Stimulated activated CD8-positive, alpha-beta memory T cell treated with anti-CD3 and anti-CD28 coated beads, Interleukin-15, amount 100 ng/mL, for 24 hours (primary cell): Measurements from ENCODE around the gene CELSR2.
A peak's percentile ranks its signal among the peaks of the same experiment; 100 is the strongest.
"Not testable (repeated sequence)": the region's sequence is repeated elsewhere in the genome, so short reads cannot be mapped to it uniquely, and the experiment has no call there.

Source experiments
- DNase-seq: peaks from one replicate; pipeline ENCODE4 v3.0.0-alpha.2; 2020; ENCODE audit warnings: low read depth

The CELSR2 gene

DNA sequence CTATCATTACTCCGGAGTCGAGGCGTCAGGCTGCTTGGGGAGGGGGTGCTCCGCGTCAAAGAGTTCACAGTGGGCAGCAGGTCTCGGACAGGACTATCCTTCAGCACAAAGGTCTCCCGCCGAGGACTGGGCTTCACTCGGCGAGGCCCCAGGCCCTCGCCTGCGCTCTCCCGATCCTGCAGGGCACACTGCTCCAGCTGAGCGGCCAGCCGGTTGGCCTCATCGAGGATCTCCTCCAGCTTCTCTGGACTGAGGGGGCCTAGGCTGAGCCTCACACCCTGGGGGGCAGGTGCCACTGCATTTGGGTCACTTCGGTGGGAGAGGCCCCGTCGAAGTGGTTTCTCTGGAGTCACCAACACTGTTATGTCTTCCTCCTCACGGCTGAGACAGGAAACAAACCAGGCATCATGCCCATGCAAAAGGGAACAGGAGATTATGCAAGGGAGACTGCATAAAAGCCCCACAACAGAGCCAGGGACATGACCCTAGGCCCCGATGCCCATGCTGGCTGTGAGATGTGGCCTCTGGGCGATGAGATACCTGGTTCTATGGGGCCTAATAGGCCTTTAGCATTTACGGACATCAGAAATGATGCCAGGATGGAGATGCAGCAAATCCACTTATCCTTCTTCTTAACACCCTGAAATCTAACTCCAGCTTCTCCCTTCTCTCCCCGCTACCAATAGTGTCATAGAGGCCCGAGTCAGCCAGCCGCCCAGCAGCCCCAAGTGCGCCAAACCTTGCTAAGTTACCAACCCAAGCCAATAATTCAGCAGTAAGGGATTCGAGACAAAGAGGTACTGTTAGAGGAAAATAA is 32.5 kb downstream of the CELSR2 start:
- DNase-seq, result no peak

DNA sequence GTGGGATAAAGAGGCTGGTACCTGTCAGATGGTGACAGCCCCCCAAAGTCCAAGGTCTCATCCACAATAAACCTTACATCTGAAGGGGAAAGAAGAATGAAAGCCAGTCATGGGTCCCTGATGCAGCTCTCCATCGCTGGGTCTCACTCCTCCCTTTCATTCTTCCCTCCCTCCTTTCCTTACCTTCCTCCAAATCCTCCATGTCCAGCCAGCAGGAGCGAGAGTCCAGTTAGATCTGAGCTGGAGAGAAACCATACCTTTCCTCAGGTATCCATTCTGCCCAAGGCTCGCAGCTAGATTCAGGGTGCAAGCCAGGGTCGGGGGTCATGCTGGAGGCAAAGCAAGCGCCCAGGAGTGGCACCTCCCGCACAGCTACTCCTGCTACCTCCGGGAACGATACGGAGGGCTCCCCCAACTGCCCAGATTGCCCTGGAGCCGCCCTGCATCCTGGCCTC is 33.2 kb downstream of the CELSR2 start:
- DNase-seq, result no peak

DNA sequence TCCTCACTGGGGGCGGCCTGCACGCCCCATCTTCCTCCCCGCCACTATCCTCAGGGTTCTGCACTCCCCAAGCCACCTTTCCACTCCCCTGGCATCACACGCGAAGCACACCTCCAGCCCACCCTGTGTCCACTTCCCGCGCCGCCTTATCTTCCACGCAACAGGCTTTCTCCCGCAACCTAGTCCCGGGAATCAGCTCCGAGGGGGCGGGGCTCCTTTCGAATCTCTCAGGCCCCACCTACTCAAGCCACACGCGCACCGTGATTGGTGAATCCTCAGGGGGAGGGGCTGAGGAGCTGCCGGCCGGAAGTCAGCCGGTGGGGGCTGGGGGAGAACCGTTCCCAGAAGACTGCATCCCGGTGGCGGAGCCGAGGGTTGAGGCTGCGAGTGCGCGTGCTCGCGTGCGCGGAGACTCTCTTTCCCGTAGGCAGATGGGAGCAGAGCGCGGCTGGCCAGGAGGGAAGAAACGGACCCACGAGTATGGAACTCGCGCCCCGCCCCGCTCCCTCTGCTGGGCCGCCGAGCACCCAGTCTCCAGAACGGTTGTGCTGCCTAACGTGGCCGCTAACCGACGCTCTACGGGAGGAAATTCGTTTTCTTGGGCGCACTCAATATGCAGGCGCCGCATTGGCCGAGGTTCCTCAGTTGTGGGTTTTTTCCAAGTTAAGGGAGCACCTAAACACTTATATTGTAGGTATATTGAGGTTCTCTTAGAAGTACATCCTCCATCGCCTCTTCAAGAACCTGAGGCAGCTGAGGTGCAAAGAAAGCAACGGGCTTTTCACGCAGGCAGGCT is 33.8 kb downstream of the CELSR2 start, which contains the start of gene PSRC1:
PSRC1 (minus strand) TSS at position 194 of the 796 bp plus-strand sequence.
- peak; percentile 62 for DNase-seq

DNA sequence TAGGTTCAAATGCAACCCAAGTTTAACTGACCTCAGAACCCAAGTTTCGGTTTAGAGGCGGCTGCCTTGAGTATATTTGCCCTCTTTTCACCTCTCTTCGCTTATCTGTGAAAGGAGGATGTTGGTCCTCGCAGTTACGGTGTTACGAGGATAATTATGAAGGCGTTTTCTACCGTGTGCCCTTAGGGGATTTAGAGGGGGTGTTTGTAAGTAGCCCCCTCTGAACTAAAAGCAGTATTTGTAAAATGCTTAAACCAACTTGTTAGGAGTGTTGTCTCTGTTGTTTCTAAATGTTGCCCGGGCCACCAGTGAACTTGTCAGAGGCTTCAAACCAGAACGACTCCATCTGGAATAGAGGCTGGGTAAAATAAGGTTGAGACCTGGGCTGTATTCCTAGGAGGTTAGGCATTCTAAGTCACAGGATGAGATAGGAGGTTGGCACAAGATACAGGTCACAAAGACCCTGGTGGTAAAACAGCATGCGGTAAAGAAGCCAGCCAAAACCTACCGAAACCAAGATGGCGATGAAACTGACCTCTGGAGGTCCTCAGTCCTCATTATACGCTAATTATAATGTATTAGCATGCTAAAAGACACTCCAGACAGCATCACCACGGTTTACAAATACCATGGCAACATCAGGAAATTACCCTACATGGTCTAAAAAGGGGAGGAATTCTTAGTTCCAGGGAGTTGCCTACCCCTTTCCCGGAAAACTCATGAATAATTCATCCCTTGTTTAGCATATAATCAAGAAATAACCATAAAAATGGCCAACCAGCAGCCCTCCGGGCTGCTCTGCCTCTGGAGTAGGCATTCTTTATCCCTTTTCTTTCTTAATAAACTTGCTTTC is 34.6 kb downstream of the CELSR2 start:
- no peak for DNase-seq

DNA sequence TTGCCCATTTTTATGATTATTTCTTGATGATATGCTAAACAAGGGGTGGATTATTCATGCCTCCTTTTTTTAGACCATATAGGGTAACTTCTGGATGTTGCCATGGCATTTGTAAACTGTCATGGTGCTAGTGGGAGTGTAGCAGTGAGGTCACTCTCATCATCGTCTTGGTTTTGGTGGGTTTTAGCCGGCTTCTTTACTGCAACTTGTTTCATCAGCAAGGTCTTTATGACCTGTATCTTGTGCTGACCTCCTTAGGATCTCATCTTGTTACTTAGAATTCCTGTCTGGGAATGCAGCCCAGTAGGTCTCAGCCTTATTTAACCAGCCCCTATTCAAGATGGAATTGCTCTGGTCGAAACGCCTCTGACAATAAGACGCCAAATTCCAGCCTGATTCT is 37.4 kb downstream of the CELSR2 start:
- DNase-seq, result not testable (repeated sequence)

DNA sequence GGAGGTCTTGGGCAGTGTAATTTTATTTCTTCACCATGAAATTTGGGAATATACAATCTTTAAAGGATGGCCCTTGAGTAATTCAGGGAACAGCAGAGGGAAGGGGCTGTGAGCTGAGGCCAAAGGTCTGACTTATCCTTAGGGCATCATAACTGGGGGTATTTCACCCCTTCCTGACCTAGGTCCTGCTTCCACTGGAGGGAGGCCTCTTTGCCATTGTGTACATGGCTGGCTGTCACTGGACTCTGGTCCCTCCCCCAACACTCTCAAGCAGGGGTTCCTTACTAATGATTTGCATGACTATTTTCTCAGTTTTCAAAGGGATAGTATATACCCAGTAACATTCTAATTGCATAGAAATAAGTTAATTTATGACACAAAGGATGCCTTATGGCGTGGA is 40.8 kb downstream of the CELSR2 start:
- no peak for DNase-seq

DNA sequence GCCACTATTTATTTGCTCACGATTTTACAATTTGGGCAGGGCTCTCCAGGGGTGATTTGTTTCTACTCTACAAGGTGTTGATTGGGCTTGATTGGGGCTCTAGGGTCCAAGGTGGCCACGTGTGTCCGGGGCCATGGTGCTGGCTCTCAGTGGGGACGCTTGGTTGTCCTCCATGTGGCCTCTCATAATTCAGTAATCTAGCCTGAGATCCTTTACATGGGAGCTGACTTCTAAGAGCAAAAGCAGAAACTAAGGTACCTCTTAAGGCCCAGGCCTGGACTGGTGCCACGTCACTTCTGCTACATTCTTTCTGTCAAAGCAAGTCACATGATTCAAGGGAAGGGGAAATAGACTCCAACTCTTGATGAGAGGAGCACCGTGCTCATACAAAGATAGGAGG is 41.7 kb downstream of the CELSR2 start:
- DNase-seq, result no peak

DNA sequence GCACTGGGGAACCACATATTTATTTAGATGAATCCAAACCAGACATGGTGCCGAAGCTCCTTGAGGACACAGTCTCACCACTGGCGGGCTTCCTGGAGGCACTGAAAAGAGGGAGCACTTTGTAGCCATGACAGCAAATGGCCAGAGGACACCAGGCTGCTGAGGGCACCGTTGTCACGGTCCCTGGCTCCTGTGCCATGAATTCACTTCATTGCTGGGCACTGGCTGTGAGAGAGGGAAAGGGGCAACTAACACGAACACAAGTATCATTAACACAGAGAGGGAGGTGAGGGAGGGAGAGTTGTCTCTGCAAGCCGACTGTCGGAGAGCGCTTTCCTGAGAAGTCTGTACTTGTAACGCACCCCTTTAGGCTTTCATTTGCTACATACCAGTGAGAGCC is 43.0 kb downstream of the CELSR2 start:
- DNase-seq, result no peak

DNA sequence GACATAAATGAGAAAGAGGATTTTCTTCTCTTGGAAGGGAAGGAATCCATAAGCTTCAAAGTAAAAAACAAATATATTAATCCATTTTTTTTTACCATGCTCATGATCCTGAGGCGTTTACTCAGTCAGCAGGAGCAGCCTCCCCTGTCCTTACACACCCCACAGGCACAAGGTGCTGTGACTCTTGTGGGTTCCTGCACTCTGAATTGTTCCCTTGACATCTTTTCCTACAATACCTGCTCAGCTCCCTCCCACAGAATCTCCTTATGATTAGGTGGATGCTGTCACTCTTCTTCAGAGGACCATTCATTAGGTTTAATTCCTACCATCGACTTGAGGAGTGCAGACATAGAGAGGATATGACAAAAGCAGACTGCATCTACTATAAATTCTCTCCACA is 43.7 kb downstream of the CELSR2 start:
- no peak for DNase-seq

DNA sequence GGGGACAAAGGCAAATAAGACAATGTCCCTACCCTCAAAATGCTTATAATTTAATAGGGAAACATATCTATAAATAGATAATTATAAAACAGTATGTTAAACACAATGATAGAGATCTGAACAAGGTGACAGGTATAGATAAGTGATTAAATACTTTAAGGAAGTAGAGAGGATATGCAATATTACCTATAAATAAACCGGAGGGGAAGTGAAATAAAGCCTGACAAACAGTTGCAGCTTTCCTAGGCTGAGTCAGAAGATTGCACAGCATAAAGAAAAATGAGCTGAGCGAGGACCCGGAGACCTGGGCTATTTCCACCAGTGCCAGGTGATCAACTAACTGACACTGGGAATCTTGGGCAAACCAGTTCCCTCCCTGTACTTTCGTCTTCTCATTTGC is 45.1 kb downstream of the CELSR2 start:
- no peak for DNase-seq

DNA sequence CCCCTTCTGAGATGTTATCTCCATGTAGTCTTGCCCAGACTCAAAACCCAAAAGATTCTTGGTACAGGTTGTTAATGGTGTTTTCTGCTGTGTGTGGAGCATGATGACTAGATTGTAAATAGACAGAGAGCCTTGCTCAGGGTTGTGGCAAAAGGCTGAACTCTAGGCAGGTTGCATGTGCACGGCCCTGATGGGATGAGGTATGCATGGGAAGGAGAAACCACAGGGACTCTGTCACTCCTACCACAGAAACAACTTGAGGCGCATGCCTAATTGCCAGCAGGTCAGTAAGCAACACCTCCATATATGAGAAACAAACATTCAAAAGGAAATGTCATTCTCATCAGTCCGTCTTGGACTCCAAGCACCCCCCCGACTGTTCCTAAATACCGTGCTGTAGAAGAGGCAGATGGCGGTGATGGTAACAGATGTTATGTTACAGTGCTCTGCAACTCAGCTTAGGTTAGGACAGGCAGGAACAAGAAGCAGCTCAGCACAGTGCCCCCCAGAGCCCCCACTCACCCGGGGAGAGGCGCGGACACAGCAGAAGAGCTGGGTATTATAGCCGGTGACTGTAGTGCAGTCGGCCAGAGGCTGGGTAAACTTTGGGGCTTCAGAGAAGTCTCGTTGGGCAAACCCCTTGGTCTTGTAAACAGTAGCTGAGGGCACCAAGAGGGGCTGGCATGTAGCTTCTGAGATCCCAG is 46.5 kb downstream of the CELSR2 start:
- DNase-seq, result no peak

DNA sequence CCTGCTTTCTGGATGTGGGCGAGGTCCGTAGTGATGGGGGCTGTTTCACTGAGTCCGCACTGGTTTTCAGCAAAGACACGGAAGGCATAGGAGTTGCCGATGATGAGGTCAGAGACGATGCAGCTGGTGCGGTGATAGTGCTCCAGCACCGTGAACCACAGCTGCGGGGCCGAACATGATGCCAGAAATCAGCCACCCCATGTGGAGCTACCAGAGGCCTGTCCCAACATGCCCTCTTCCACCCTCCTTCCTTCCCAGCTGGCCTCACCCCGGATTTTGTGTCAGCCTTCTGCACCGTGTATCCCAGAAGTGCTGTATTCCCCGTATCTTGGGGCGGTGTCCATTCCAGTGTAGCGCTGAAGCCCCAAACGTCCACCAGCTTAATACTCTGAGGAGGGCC is 47.4 kb downstream of the CELSR2 start:
- no peak for DNase-seq

DNA sequence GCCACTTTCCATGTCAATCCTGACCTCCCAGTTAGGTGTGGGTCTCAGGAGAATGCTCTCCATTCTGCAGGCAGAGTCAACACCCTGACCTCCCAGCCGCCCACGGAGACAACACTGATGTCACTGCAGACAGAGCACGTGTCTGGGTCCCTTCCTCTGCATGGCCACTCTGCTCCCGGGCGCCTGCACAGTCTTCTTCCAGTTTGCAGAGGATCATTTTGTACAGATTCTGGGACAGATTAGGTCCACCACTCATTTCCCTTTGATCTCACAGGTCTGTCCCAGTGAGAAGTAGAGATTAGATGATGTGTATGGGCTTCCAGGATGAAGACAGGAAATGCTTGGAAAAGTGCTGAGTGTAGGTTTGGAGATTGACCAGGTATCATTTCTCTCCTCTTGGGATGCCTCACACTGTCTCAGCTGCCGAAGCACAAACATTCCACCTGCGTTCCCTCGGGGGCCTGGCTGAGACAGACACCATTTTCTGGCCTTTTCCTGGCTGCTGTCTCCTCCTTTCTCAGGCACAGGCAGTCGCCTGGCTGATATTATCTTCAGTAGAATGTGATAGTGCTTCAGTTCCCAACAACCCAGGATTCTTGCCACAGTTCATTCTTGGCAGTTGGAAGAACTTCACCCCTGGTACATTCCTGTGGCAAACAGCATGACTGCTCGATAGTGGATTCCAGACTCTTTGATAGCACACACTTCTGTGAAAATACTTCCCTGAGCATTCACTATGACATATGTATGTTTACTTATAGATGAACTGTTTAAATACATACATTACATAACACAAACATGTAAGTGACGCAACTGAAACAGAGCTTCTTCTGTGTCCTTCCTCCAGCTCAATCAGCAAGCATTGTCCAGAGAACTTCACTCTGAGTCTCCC is 49.6 kb downstream of the CELSR2 start:
- no peak for DNase-seq

DNA sequence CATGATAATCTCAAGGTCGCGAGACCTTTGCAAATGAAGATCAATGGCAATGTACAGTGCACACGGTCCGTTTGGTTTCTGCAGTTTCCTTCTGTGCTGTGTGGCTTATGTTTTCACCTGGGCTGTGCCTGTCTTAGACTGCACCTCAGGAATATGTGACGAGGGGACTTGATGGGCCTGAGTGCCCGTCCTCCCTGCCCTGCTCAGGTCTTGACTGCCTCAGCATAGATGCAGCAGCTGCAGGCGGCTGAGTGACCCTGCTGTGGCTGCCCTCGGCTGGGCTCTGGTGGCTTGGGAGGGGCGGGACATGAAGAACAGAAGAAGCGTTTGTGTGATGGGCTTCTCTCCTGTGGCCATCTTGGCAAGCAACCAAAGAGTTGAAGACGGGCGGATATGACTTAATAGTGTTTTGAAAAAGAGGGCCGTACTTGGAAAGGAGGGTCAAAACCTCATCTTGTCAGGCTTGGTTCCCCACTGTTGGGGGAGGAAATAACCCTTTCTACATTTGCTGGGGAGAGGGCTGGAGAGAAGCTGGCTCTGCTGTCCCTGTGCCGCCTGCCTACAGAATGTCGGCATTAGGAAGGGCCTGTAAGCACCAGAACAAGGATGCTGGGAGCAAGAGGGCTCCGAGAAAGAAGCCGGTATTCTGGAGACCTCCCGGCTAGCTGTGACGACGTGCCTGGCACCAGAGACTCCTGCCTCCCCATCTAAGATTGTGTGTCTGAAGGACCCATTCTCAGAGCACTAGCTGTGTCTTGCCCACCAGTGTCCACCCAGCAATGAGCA is 50.4 kb downstream of the CELSR2 start:
- DNase-seq, result no peak

DNA sequence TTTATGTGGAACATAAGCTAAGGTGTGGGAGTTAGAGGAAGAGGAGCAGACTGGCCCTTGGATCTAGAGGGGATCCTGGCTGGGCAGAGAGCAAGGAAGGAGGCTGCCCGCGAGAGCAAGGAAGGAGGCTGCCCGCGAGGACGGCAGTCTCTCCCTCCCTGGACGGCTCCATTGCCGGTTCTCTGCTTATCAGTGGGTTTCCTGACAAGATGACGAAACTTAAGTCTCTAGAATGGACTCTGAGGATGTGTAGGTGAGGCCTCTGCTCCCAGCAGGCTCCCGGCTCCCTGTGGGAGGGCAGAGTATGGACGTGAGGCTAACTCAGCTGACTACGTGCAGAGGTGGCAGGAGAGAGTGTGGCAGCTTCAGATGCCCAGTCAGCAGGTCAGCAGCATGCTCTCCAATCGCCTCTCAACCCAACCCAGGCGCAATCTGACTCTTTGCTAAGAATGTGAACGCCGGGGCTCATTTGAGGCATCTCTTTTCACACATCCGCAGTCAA is 51.4 kb downstream of the CELSR2 start:
- no peak for DNase-seq

DNA sequence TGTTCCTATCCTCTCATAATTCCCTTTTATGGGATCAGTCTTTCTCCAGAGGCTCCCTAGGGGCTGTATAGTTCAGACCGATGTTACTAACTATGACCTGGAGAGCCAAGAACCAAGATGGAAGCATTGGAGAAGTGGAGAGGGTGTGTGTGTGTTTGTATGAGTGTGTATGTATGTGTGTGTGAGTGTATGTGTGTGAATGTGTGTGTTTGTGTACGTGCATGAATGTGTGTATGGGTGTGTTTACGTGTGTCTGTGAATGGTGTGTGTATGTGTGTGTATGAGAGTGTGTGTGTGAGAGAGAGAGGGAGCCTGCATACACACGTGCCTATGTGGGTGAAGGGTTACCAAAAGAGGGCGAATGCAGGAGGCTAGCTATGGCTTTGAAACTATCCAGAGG is 52.5 kb downstream of the CELSR2 start:
- DNase-seq, result no peak

DNA sequence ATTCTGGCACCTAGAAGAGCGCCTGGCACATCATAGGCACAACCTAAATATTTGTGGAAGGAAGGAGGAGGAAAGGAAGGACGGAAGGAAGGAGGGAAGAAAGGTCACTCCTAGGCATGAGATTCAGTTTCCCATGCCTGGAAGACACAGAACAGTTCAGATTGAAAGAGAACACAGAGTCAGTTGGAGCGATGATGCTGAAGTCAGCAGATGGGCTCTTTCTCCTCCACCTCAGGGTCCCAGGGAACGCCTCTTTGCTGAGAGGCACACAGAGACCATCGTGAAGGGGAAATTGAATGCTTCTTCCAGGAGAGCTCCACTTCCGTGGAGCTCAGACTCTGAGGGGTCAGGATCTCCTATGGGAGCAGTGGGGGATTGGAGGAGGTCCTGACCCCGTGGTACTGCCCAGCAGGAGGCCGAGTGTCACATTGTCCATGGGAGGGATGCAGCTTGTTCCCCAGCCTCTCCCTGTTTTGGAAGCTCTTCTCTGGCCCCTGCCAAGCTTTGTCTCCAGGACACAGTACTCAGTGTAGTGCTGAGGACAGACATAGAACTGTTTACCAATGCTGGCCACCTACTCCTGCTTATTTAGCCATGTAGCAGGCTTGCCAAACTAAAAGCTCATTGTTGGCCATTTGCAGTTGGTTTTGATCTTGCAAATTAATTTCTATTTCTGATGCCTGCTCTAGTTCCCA is 55.0 kb downstream of the CELSR2 start:
- no peak for DNase-seq

DNA sequence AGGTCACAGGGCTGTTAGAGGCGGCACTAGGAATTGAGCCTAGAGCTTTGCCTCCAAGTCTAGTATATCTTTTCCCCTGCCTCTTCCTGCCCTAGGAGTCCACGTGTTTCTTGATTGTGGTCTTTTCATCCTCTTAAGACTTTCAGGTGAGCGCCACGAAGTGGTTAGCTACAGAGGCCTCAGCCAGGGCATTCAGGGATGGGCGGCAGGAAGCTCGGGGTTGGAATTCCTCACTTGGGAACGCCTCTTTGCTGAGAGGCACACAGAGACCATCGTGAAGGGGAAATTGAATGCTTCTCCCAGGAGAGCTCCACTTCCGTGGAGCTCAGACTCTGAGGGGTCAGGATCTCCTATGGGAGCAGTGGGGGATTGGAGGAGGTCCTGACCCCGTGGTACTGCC is 56.7 kb downstream of the CELSR2 start:
- not testable (repeated sequence) for DNase-seq

DNA sequence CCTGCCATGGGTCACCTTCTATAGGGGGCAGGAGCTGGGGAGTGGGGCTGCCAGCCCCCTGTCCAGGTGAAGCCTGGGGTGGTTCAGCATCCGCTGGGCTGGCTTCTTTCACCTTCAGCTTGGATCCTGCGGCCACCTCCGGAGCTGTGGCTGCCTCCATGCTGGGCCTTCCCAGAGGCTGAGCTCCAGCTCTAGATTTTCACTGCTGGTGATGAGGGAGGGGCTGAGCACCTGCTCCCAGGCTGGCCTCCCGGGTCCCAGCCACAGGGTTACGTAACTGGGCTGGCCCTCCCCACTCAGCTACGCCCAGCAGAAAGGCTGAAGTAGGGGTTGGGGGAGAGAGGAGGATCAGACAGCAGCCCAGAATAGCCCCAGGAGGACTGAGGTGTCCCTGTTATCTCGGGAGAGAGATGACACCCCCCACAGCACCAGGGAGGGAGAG is 57.5 kb downstream of the CELSR2 start, which contains the start of gene MYBPHL:
MYBPHL (minus strand) TSS at position 180 of the 442 bp plus-strand sequence; CDS start at position 160, 20 bp downstream.
- DNase-seq, result no peak
